ENCODE data around the gene SPINDOC. TPM values are rescaled to one million over a fixed set of nuclear protein-coding genes. Genes with fewer than 3 reads are reported as not detected.

SPINDOC gene
- total and polyA plus RNA-seq, 2 donors from 2014 or later: 10.9 to 14.2 TPM

- FAIRE-seq: no peak
- Histone ChIP-seq H3K27me3 (ENCODE audit: control insufficient read depth, insufficient read depth, low read length) (no peaks in the 10 kb centered on the region), H3K9ac (ENCODE audit: low read length in 3 of 3) (no peak overlapping the region), H3K9me3 (ENCODE audit: control insufficient read depth in 2 of 3, insufficient read depth in 1 of 3, low read length in 3 of 3) (no peaks in the 10 kb centered on the region), H3K36me3 (ENCODE audit: control insufficient read depth in 2 of 3, insufficient read depth in 3 of 3, low read length in 3 of 3) (peaks cover 0 to 5% (median 0%) of the 10 kb centered on the region in 3 donors), H3K4me3 (ENCODE audit: low read length in 3 of 3) (no peak overlapping the region), H3K4me1 (ENCODE audit: control insufficient read depth in 2 of 3, insufficient read depth in 2 of 3, low read depth in 1 of 3, low read length in 3 of 3) (peaks cover 0 to 30% (median 22%) of the 10 kb centered on the region in 3 donors), H3K27ac (ENCODE audit: low read depth in 2 of 2, low read length in 2 of 2) (no peak overlapping the region)
- intact Hi-C loops (cut with DNase I): no loop called here
- peak in 1 of 5 donors; percentile 66 for DNase-seq
- no peak for TF ChIP-seq CTCF (IDR thresholded peaks at IDR 0.05; ENCODE audit: borderline replicate concordance, extremely low read depth, insufficient read depth)
These were observed 53.0 kb downstream of the SPINDOC start for GRCh38 chr11:63866211-63866610.

GRCh38 chr11:63867511-63867910 is 54.3 kb downstream of the SPINDOC start:
- H3K9me3 ChIP-seq (ENCODE audit: control insufficient read depth in 2 of 3, insufficient read depth in 1 of 3, low read length in 3 of 3): no peaks in the 10 kb centered on the region
- H3K9ac ChIP-seq (ENCODE audit: low read length in 3 of 3): no peak overlapping the region
- TF ChIP-seq CTCF (IDR thresholded peaks at IDR 0.05; ENCODE audit: borderline replicate concordance, extremely low read depth, insufficient read depth): no peak
- peaks cover 0 to 2% (median 0%) of the 10 kb centered on the region in 3 donors for H3K36me3 ChIP-seq (ENCODE audit: control insufficient read depth in 2 of 3, insufficient read depth in 3 of 3, low read length in 3 of 3)
- H3K4me3 ChIP-seq (ENCODE audit: low read length in 3 of 3): no peak overlapping the region
- peaks cover 5 to 40% (median 30%) of the 10 kb centered on the region in 3 donors for H3K4me1 ChIP-seq (ENCODE audit: control insufficient read depth in 2 of 3, insufficient read depth in 2 of 3, low read depth in 1 of 3, low read length in 3 of 3)
- peak in 1 of 5 donors; percentile 29 for DNase-seq
- H3K27me3 ChIP-seq (ENCODE audit: control insufficient read depth, insufficient read depth, low read length): no peaks in the 10 kb centered on the region
- no peak overlapping the region for H3K27ac ChIP-seq (ENCODE audit: low read depth in 2 of 2, low read length in 2 of 2)
- intact Hi-C loops (cut with DNase I): no loop called here
- no peak for FAIRE-seq

- Histone ChIP-seq H3K27ac (ENCODE audit: low read depth in 2 of 2, low read length in 2 of 2) (no peak overlapping the region), H3K9me3 (ENCODE audit: control insufficient read depth in 2 of 3, insufficient read depth in 1 of 3, low read length in 3 of 3) (no peaks in the 10 kb centered on the region), H3K9ac (ENCODE audit: low read length in 3 of 3) (no peak overlapping the region), H3K27me3 (ENCODE audit: control insufficient read depth, insufficient read depth, low read length) (no peaks in the 10 kb centered on the region), H3K4me3 (ENCODE audit: low read length in 3 of 3) (no peak overlapping the region), H3K4me1 (ENCODE audit: control insufficient read depth in 2 of 3, insufficient read depth in 2 of 3, low read depth in 1 of 3, low read length in 3 of 3) (peaks cover 5 to 48% (median 35%) of the 10 kb centered on the region in 3 donors), H3K36me3 (ENCODE audit: control insufficient read depth in 2 of 3, insufficient read depth in 3 of 3, low read length in 3 of 3) (no peaks in the 10 kb centered on the region)
- intact Hi-C loops (cut with DNase I): no loop called here
- FAIRE-seq: no peak
- no peak for TF ChIP-seq CTCF (IDR thresholded peaks at IDR 0.05; ENCODE audit: borderline replicate concordance, extremely low read depth, insufficient read depth)
- peak in 1 of 5 donors; percentile 22 for DNase-seq
These were observed 55.3 kb downstream of the SPINDOC start for GRCh38 chr11:63868399-63869064.
